Neural progenitor cell (in vitro differentiated cells): ENCODE measurements around the gene FAM13C. TPM values are rescaled to one million over a fixed set of nuclear protein-coding genes. Genes with fewer than 3 reads are reported as not detected.

Experiments
- DNase-seq: peaks from one replicate; pipeline ENCODE4 v3.0.0-alpha.2; 2016; ENCODE audit warnings: low spot score
- H2AFZ ChIP-seq: fragments of 200-600 bp; sonication (generic); replicated peaks from 2 replicates; pipeline ENCODE4 v1.6.1; 2016; ENCODE audit warnings: antibody characterized with exemption
- H3F3A ChIP-seq: fragments of 200-600 bp; sonication (generic); 2 replicates; pipeline ENCODE4 v1.6.1; 2016; ENCODE audit warnings: antibody characterized with exemption, low read depth
- H3K27ac ChIP-seq: fragments of 200-600 bp; sonication (generic); 2 replicates; pipeline ENCODE4 v1.5.1; 2016; ENCODE audit warnings: mild to moderate bottlenecking
- H3K27me3 ChIP-seq: fragments of 200-600 bp; sonication (generic); 2 replicates; pipeline ENCODE4 v1.6.1; 2016; ENCODE audit warnings: mild to moderate bottlenecking, moderate library complexity
- H3K36me3 ChIP-seq: fragments of 200-600 bp; sonication (generic); 2 replicates; pipeline ENCODE4 v1.5.1; 2016
- H3K4me1 ChIP-seq: fragments of 200-600 bp; sonication (generic); 2 replicates; pipeline ENCODE4 v1.6.1; 2016; ENCODE audit warnings: mixed run types
- H3K4me2 ChIP-seq: fragments of 200-600 bp; sonication (generic); 2 replicates; pipeline ENCODE4 v1.6.1; 2016
- H3K4me3 ChIP-seq: fragments of 200-600 bp; sonication (generic); 2 replicates; pipeline ENCODE4 v1.5.1; 2016
- H3K79me2 ChIP-seq: fragments of 200-600 bp; sonication (generic); 2 replicates; pipeline ENCODE4 v1.6.1; 2016; ENCODE audit warnings: low read depth
- H3K9ac ChIP-seq: fragments of 200-600 bp; sonication (generic); 2 replicates; pipeline ENCODE4 v1.6.1; 2016
- H3K9me3 ChIP-seq: fragments of 200-600 bp; sonication (generic); 2 replicates; pipeline ENCODE4 v1.5.1; 2016; ENCODE audit warnings: low read depth
- H4K20me1 ChIP-seq: fragments of 200-600 bp; sonication (generic); 2 replicates; pipeline ENCODE4 v1.6.1; 2016; ENCODE audit warnings: low read depth
- H3K27ac Mint-ChIP-seq: 3 replicates; pipeline ENCODE4 v1.8.0; 2021; ENCODE audit warnings: mixed read lengths
- H3K27me3 Mint-ChIP-seq: 2 replicates; pipeline ENCODE4 v1.8.0; 2022; ENCODE audit warnings: low read depth, mild to moderate bottlenecking, inconsistent platforms, moderate library complexity, mixed read lengths; ENCODE audit not compliant: insufficient read depth
- H3K36me3 Mint-ChIP-seq: 3 replicates; pipeline ENCODE4 v1.8.0; 2021; ENCODE audit warnings: mixed read lengths
- H3K4me1 Mint-ChIP-seq: 3 replicates; pipeline ENCODE4 v1.8.0; 2021; ENCODE audit warnings: mixed read lengths
- H3K4me3 Mint-ChIP-seq: 3 replicates; pipeline ENCODE4 v1.8.0; 2021; ENCODE audit warnings: mild to moderate bottlenecking, moderate library complexity, mixed read lengths
- H3K9me3 Mint-ChIP-seq: 3 replicates; pipeline ENCODE4 v1.8.0; 2020; ENCODE audit warnings: mixed read lengths
- CTCF ChIP-seq: fragments of 200-600 bp; sonication (generic); IDR thresholded peaks from 2 replicates; pipeline ENCODE4 v1.5.1; 2017; ENCODE audit warnings: antibody characterized with exemption, mild to moderate bottlenecking
- EZH2 ChIP-seq: fragments of 200-600 bp; sonication (generic); IDR thresholded peaks from 2 replicates; pipeline ENCODE4 v1.6.1; 2017; ENCODE audit warnings: antibody characterized with exemption, mild to moderate bottlenecking, moderate library complexity
- EZH2phosphoT487 ChIP-seq: fragments of 200-600 bp; sonication (generic); IDR thresholded peaks from 2 replicates; pipeline ENCODE4 v1.6.1; 2017; ENCODE audit warnings: antibody characterized with exemption
- total RNA-seq: library from RNA; depleted of rRNA; stranded (reverse); fragments of >200 nt; gene quantifications from 2 replicates; pipeline ENCODE4 v1.2.3, GENCODE V29; 2015; ENCODE audit warnings: low replicate concordance

FAM13C gene
- total RNA-seq, 1 donor from 2014 or later = 3.1 TPM

- Histone ChIP-seq H3K79me2 (no peaks in the 10 kb centered on the region), H3K36me3 (no peaks in the 10 kb centered on the region), H3F3A (no peaks in the 10 kb centered on the region), H2AFZ (no peak overlapping the region), H3K27me3 (peaks cover 40% of the 10 kb centered on the region), H3K27ac (no peak overlapping the region), H3K9me3 (no peaks in the 10 kb centered on the region), H3K4me3 (no peak overlapping the region), H3K4me1 (peaks cover 9% of the 10 kb centered on the region), H3K4me2 (no peak overlapping the region), H3K9ac (no peak overlapping the region), H4K20me1 (no peaks in the 10 kb centered on the region)
- no peak overlapping the region for H3K4me3 Mint-ChIP-seq
- TF ChIP-seq EZH2phosphoT487 (no peak), CTCF (no peak), EZH2 (no peak)
- no peaks in the 10 kb centered on the region for H3K27me3 Mint-ChIP-seq
- H3K4me1 Mint-ChIP-seq = no peaks in the 10 kb centered on the region
- no peak overlapping the region for H3K27ac Mint-ChIP-seq
- H3K9me3 Mint-ChIP-seq = no peaks in the 10 kb centered on the region
- DNase-seq = no peak
- H3K36me3 Mint-ChIP-seq = no peaks in the 10 kb centered on the region
These were observed 19.3 kb upstream of the FAM13C start for GRCh38 chr10:59381687-59382086.

- H3K27ac ChIP-seq = no peak overlapping the region
- H3K4me2 ChIP-seq = no peak overlapping the region
- no peaks in the 10 kb centered on the region for H3K79me2 ChIP-seq
- no peaks in the 10 kb centered on the region for H3K4me1 ChIP-seq
- no peaks in the 10 kb centered on the region for H3K9me3 ChIP-seq
- Mint-ChIP-seq H3K4me3 (no peak overlapping the region), H3K9me3 (no peaks in the 10 kb centered on the region), H3K4me1 (no peaks in the 10 kb centered on the region), H3K36me3 (no peaks in the 10 kb centered on the region), H3K27me3 (no peaks in the 10 kb centered on the region), H3K27ac (no peak overlapping the region)
- no peak overlapping the region for H2AFZ ChIP-seq
- no peaks in the 10 kb centered on the region for H3K27me3 ChIP-seq
- H3K36me3 ChIP-seq = no peaks in the 10 kb centered on the region
- no peak overlapping the region for H3K4me3 ChIP-seq
- TF ChIP-seq EZH2 (no peak), CTCF (no peak), EZH2phosphoT487 (no peak)
- H3F3A ChIP-seq = no peaks in the 10 kb centered on the region
- no peak for DNase-seq
- no peak overlapping the region for H3K9ac ChIP-seq
- no peaks in the 10 kb centered on the region for H4K20me1 ChIP-seq
These were observed 14.5 kb upstream of the FAM13C start for GRCh38 chr10:59376846-59377245.

- Mint-ChIP-seq H3K36me3 (no peaks in the 10 kb centered on the region), H3K27me3 (no peaks in the 10 kb centered on the region), H3K27ac (no peak overlapping the region), H3K4me1 (no peaks in the 10 kb centered on the region), H3K4me3 (no peak overlapping the region), H3K9me3 (no peaks in the 10 kb centered on the region)
- Histone ChIP-seq H3K9me3 (no peaks in the 10 kb centered on the region), H3K36me3 (no peaks in the 10 kb centered on the region), H3F3A (no peaks in the 10 kb centered on the region), H3K79me2 (no peaks in the 10 kb centered on the region), H3K9ac (no peak overlapping the region), H4K20me1 (no peaks in the 10 kb centered on the region), H3K27ac (no peak overlapping the region), H3K4me1 (no peaks in the 10 kb centered on the region), H2AFZ (no peak overlapping the region), H3K4me2 (no peak overlapping the region), H3K27me3 (no peaks in the 10 kb centered on the region), H3K4me3 (no peak overlapping the region)
- DNase-seq = no peak
- no peak for TF ChIP-seq EZH2phosphoT487
- no peak for TF ChIP-seq EZH2
These were observed 13.6 kb upstream of the FAM13C start for GRCh38 chr10:59375990-59376389.

- Mint-ChIP-seq H3K4me1 (no peaks in the 10 kb centered on the region), H3K36me3 (no peaks in the 10 kb centered on the region), H3K4me3 (no peak overlapping the region), H3K27me3 (no peaks in the 10 kb centered on the region), H3K27ac (no peak overlapping the region), H3K9me3 (no peaks in the 10 kb centered on the region)
- Histone ChIP-seq H3K79me2 (no peaks in the 10 kb centered on the region), H4K20me1 (no peaks in the 10 kb centered on the region), H2AFZ (no peak overlapping the region), H3K27me3 (no peaks in the 10 kb centered on the region), H3K4me3 (no peak overlapping the region), H3K36me3 (no peaks in the 10 kb centered on the region), H3K4me2 (no peak overlapping the region), H3K9ac (no peak overlapping the region), H3K27ac (no peak overlapping the region), H3F3A (no peaks in the 10 kb centered on the region), H3K9me3 (no peaks in the 10 kb centered on the region), H3K4me1 (no peaks in the 10 kb centered on the region)
- DNase-seq = no peak
- TF ChIP-seq EZH2phosphoT487 (no peak), CTCF (no peak), EZH2 (no peak)
These were observed 12.6 kb upstream of the FAM13C start for GRCh38 chr10:59374916-59375315.
